Stimulated activated CD8-positive, alpha-beta memory T cell treated with anti-CD3 and anti-CD28 coated beads, Interleukin-12 subunit alpha, Interleukin-12 subunit beta, amount 100 ng/mL, for 24 hours (primary cell): Measurements from ENCODE around the gene SLC11A2.
"Not testable (repeated sequence)": the region's sequence is repeated elsewhere in the genome, so short reads cannot be mapped to it uniquely, and the experiment has no call there.

ENCODE experiments used
- DNase-seq: peaks from one replicate; pipeline ENCODE4 v3.0.0-alpha.2; 2020; ENCODE audit errors: extremely low read depth

SLC11A2 gene

DNA sequence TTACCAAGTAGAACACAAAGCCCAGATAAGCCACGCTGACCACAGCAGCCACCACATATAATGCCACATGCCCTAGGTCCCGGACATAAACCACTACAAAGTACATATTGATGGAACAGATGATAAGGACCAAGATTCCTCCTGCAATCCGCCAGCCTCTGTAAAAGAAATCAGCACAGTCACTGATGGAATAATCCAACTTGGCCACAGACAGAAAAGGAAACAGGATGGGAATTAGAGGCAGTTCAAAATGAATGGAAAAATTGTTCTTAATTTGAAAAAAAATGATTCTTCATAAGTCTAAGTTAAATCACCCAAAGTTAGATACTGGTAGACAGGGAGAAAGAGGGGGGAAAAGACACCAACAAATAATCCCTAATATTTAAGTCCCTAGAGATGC lies 35.4 kb downstream of the SLC11A2 start:
- no peak for DNase-seq

DNA sequence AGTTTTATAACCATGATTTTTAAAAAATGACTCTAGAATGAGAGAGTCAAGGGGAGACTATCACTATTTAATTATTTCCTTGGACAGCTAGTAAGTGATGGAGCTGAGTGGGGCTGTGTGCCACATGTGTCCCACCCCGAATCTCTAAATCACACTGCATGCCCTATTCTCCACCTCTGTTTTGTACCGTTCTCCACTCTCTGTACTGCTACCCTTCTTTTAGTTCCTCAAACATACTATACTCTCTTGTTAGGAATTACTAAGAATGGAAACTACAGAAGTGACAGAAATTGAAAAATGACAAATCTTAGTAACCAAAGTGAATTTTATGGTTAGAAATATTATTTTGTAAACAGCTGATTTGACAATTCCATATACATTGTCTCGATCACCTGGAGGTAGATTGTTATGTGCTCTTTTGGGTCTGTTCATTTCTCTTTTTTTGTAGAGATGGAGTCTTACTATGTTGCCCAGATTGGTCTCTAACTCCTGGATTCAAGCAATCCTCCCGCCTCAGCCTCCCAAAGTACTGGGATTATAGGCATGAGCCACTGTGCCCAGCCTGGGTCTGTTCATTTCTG lies 35.9 kb downstream of the SLC11A2 start:
- DNase-seq, result no peak

GRCh38 chr12:50988871-50989270 lies 37.3 kb downstream of the SLC11A2 start:
- DNase-seq, result no peak

GRCh38 chr12:50988051-50988450 lies 38.1 kb downstream of the SLC11A2 start:
- DNase-seq, result no peak

DNA sequence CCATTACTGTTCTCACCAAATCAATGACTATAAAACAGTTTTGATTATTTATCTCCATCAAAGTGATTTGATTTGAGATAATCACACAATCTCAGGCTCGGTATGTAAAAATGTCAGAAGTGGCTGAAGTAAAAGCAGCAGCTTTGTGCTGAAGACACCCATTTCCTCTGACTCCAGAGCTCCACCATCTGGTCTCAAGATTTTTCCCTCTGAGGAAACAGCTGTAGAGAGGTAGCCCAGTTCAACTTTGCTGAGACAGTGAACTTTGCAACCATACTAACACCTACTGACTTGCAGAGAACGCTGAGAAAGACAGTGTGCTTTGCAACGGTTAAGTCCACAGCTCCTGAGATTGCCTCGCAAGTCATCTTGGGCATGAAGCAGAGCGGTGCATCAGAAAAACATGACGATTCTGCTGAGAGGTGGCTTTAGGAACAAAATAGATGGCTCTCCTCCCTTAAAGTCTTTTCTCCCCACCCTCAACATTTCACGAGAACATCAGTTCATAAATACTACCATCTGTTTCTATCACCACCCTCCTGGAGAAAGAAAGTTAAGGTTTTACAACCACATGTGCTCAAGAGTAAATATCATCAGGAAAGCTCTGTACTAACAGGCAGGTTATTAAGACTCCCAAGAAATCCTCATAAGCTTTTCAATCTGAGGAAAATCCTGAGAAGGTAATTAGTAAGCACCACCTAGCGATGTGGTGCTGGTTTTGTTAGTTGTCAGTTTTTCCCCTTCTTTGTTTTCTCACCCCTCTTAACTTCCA lies 39.0 kb downstream of the SLC11A2 start:
- DNase-seq, result no peak

DNA sequence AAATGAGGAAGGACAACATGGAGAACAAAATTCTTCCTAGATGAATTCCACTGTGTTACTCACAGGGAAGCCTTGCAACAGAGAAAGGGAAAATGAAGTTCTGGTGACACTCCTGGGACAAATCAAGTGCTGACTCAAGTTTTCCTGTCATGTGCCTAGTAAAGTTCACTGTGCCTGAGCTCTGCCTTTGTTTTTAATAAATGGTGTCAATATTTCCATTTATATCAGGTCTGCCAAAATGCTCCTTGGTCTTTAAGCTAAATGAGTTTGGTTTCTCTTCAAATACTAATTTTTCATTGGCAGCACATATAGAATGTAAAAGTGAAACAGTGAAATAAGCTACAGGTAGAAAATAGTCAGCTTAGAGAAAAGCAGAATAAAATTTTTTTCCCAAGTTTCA lies 40.9 kb downstream of the SLC11A2 start:
- no peak for DNase-seq

DNA sequence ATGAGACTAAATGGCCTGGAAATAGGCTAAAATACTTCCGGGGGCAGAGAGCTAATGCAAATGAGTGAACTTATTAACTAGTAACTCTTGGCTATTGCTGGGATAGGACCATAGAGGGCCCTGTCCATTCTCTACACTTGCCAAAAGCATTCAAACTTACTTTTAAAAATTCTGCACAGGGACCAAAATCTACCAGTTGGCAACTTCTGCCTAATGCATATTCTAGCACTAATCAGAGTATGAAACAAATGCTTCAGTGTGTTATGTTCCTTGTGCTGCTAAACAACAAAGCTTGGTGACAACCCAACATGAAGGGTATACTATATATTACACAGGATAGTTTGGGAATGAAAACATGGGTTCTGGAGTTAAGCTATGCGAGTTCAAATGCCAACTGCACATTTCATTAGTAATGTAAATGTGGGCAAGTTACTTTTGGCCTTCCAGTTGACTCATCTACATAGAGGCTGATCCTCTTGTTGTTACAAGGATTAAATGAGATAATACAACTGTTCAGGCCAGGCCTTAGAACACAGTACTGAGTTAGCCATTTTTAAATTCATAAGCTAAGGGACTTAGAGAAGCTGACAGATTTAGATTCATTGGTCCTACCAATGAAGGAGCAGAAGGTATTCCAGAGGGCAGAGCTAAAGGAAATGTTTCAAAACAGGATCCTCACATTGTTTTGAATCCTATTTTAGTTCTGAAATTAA lies 41.4 kb downstream of the SLC11A2 start:
- no peak for DNase-seq

DNA sequence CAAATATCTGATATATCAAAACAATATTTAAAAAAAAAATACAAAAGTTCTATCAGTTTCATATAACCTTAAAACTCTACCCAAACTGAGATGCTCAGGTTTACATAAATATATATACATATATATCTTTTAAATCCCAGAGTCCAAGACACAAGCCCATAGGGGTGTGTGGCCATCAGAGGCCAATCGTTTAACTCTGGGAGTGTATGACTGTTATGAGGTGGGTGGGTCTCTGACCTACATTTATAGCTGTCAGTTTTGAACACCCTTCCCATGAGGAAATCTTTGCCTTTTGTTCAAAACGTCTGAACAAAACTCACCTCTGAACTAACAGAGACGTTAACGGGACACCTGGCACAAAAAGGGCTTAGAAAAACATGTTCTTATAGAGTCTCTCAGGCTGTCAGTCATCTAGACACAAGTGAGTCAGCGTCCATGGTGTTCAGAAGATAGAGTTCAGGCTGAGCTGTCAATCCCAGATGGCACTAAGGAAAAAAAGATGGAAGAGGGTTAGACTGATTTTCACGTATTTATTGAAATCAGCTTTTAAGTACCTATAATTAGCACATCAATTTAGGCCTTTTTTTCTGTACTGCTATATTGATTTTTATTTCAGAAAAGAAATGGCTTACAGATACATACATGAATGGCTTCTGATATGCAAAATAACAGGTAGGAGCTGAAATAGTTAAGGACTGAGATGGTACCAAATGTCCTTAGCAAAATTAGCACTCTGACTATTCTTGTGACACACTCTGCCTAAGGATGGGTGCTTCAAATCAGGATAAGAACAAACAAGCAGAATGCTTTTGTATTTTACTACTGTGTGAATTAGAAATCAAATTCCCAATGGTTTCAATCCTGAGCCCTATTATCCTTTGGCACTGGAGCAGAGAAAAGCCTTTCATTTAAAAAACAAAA lies 44.6 kb downstream of the SLC11A2 start:
- no peak for DNase-seq

GRCh38 chr12:50980545-50980944 lies 45.6 kb downstream of the SLC11A2 start:
- no peak for DNase-seq

DNA sequence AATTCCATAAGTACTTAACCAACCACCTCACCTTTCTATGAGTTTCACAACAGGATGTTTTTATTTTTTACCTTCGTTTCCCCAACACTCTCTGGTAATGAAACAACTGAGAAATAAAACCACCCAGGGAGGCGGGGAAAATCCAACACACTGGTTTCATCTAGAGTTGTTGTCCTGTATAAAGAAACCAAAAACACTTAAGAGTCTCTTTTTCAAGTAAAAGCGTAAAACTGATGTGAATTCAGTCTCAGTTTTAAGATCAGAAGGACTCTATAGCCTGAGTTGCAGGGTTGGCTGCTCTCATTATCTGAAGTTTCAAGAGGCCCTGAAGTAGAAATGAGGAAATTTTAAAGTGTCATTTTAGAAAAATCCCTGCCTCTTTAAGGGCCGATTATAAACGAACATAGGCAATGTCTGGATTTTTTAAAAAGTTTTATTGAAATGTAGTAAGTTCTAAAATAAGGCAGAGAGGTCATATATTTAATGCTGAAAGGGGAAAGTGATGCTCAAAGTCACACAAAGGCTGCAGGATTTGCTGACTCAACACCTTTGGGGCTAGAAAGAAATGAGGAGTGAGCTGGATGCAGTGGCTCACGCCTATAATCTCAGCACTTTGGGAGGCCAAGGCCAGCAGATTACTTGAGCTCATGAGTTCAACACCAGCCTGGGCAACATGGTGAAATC lies 46.7 kb downstream of the SLC11A2 start:
- no peak for DNase-seq

DNA sequence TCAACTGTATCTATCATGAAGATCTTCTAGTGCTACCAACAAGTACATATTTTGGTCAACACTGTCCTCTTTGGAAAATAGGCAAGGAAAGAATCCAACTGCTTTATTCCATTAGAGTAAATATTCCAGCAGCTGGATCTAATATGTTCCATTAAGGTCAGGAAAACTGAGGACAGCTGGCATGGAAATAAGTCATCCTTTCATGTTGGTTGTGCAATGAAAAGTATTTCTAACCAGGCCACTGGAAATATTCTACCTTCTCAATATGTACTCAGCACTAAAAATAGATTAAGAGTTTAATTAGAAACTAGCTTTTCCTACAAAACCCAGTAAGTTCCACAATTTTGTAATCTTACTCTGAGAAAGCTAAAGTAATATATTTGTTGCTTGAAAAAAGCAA lies 54.2 kb downstream of the SLC11A2 start:
- no peak for DNase-seq

DNA sequence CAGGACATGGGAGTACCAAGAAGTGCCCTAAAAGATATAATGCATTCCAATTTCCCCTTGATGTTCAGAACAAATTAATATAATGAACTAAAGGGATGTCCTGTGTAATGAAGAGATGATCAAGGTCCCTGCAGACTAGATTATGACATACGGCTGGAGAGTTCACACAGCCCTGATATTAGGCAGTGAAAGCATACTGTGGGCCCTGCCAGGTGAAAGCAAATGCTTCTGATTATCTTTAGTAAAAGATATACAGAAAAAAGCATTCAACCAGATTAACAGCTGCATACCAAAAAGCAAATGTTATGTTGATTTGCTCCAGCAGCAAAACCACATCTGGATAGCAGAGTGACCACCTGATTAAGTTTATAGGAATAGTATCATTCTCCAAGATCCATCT lies 61.8 kb downstream of the SLC11A2 start:
- DNase-seq, result no peak

- DNase-seq, result no peak
These were observed 64.5 kb downstream of the SLC11A2 start for GRCh38 chr12:50961708-50962107.

DNA sequence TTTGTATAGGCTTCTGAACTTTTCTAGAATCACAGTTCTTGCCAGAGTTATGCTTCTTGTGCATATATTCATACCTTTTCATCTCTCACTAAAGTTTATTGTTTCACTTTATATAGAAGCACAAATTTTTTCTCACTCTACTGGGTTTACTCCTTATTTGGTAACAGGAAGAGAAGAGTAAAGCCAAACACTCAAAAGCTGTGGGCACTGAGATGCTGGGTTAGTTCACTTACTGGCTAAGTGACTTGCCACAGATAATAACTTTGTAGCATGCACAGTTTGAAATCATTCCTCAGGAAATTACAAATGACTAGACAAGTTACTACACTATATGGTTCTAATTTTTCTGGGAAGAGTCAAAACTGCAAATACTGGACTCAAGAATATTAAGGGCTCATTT lies 66.1 kb downstream of the SLC11A2 start:
- no peak for DNase-seq

DNA sequence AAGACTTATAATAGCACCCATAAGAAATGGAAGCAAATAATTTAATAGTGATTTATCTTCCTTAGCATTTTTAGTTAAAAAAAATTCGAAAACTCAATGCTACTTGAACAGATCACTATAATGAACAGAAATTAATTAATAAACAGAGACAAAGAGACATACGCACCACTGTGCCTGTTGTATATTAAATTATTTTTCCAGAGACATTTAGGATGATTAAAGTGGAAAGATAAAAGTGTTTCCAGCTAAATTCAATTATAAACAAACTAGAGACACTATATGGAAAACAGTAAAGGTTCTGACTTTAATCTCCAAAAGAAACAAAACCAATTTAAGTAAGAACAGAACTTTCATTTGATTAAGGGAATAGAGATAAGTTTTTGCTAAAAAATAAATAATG lies 70.5 kb downstream of the SLC11A2 start:
- DNase-seq, result no peak

GRCh38 chr12:50955288-50955687 lies 70.9 kb downstream of the SLC11A2 start:
- no peak for DNase-seq

GRCh38 chr12:50954789-50955188 lies 71.4 kb downstream of the SLC11A2 start:
- not testable (repeated sequence) for DNase-seq

- DNase-seq, result no peak
These were observed 73.1 kb downstream of the SLC11A2 start for GRCh38 chr12:50953047-50953446.

DNA sequence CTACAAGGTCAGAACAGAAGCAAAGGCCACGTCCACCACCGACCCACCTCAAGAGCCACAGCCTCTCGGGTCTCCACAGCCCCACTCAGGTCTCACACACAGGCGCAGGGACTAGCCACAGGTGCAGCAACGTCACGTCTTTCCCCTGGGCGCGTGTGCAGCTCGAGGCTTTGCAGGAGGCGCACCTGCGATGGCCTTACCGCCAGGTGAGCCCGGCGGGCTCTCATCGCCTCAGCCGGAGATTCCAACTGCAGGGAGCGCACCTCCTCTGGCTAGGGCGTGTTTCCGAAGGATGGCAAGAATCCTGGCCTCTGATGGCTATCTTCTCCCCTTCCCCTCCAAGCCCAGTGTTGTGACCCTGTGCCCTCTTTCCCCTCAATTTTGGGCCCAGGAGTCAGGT lies 73.7 kb downstream of the SLC11A2 start, which contains the start of gene HIGD1C:
TSS of gene HIGD1C (plus strand) at position 35 of the 400 bp plus-strand sequence. CDS start 1,455 bp downstream, outside the sequence.
- DNase-seq, result no peak

- DNase-seq, result no peak
These were observed 75.1 kb downstream of the SLC11A2 start for GRCh38 chr12:50951112-50951511.

DNA sequence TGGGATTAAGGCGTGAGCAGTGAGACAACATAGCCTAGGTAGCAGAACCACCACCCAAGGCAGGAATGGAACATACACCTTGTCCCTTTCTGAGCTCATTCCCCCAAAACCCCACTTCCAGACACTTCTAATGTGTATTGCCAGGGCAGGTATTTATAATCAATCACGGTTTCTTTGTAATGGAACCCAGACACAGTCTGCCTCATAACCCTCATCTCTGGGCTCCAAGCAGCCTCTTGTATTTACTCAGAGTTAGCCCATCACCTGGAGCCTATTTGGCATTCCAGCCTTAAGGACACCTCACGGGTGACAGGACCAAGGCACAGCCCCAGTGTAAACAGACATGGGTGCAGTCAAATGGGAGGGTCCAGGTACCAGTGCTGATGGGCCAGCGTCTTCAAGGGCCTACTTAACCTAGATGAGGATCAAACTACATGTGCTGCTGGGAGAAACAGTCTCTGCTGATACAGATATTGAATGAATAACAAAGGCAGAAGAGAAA lies 76.3 kb downstream of the SLC11A2 start:
- no peak for DNase-seq
